Stimulated activated CD8-positive, alpha-beta memory T cell treated with anti-CD3 and anti-CD28 coated beads, Interleukin-7, amount 100 ng/mL, for 24 hours (primary cell): ENCODE results near the gene RAPGEF2.
A peak's percentile ranks its signal among the peaks of the same experiment; 100 is the strongest.
"Not testable (repeated sequence)": the region's sequence is repeated elsewhere in the genome, so short reads cannot be mapped to it uniquely, and the experiment has no call there.

ENCODE experiments used
- DNase-seq: peaks from one replicate; pipeline ENCODE4 v3.0.0-alpha.2; 2020; ENCODE audit warnings: low read depth

RAPGEF2 gene

DNA sequence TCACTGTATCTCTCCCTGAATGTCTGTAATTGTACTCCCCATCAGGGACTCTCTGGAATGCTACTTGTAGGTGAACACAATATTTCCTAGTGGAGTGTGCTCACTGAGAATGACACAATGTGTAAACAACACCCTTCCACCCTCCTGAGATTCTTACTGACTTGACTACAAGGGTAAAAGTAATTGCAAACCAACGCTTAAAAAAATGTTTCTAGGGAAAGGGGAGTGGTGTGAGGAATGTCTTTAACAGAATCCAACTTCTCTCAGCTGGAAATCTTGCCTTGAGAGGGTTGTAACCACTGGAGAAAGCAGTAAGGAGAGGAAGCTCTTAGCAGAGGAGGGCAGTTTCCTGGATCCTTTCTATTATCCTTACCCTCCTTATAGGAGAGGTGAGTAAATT, 5.1 kb upstream of the RAPGEF2 start:
- no peak for DNase-seq

DNA sequence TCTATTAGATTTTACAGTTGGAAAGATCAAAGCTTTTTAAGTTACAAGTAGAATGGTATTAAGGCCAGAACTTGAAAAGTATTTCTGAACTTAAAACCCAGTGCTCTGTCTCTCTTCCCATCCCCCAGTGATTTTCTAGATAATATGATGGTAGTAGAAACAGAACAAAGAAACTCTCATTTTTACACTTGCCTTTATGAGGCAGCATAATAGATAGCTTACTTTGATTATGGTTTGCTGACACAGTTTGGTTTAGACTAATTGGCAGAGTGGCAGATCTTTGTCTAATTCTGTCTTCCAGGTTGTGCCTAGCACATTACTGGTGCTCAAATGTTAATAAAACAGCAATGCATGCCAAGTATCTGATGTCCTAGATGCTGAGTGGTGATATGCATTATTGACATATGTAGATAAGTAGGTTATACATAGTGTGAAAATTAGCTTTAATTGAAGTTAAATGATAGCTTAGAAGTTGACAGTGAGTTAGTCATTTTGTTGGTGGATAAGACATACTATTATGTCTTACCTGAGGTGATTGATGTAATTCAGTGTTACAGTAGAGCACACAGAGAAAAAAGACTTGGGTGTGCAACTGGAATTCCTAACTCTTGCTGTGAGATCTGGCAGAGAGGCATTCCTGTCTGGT, 4.3 kb upstream of the RAPGEF2 start:
- no peak for DNase-seq

DNA sequence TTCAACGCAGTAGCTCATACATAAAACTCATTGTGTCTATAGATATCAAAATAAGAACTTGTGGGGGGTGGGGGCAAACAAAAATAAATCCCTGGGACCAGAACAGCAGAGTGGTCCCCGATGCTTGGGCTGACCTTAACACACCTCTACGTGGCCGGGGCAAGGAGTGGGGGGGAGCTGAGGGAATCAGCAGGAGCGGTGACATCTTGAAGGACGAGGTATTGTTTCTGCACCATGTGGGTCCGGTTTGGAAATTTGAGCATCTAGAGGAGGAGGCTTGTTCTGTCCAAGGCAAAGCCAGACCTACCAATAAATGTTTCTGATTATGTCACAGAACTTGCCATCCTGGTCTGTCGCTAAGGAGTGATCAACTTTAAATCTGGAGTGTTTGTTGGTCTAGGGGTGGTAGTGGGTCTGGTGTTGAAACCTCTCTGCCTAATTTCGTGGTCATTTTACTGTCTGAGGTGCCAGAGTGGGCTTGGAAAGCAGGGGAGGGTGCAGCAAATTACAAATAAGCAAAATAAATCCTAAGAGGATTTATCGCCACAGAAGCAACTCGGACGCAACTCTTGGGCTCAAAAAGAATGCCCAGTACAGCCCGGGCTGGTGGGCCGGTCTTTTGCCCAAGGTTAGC, 774 bp upstream of the RAPGEF2 start:
- no peak for DNase-seq

DNA sequence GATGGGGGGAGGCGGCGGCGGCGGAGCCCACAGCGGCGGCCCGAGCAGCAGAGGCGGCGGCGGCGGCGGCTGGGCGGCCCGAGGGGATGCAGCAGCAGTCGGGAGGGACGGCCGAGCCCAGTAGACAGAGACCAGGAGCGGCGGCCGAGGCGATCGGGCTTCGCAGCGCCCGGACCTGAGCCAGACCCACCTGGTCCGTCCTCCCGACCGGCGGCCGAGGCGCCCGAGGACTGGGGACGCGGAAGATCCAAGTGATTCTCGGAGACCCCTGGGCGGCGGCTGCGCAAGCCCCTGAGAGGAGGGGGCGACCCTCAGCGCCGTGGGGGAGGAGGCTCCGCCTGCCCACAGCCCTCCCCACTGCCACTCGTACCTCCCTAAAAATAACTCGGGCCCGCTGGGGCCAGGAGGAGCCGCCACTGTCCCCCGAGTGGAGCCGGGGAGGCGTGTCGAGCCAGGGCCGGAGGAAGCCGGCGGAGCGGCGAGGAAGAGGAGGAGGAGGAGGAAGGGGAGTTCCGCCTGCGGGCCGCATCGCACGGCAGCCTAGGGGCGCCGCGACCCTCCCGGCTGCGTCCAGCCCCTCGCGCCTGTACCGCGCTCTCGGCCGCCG, 608 bp downstream of the RAPGEF2 start:
- peak; percentile 5 for DNase-seq

DNA sequence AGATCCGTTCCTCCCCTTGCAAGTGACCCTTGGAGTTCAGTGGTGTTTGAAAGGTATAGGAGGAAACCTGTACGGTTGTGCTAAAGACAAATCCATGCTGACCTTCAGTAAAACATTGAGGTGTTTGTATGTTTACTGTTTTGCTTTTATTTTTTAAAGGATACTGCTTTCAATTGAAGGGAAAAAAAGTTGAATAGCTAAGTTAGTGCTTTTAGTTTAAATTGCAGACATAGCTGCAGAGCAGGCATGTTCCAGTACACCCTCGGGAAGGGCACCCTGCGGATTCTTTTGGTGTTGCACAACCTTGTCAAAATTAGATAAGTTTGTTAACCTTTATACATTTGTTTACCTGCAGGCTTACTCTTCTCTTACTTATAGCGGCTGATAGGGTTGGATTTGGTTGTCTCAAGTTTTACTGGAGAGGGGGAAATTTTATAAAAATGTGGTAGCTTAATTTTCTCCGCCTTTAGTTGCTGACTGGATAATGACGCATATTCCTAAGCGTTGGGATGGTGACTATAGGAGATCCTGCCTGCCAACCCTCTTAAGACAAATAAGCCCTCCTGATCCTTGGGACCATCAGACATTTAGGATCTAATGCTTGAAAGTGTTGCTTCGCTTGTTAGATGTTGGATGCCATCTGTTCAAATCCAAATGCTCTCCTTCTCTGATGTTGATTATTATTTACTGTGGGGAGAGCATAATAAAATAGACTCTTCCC, 2.0 kb downstream of the RAPGEF2 start:
- DNase-seq = no peak

DNA sequence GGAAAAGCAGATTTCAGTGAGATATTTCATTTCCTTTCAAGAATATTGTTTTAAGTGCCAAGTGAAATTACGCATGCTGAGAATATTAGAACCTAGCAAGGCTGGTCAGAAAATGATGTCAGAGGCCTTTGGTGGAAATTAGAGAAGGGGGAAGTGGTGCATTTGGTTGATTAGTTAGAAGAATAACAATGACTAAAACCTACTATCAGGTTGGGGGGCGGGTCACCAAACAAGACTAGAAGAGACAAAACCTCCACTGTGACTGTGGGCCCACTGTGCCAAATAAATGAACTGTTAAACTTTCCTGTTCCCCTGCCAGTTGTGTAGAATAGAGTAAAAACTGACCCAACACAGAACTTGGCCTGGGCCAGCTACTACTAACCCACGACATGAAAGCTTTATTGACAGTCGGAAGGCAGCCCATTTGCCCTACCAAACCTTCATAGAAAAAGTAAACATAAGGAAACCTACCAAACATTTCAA, 2.9 kb downstream of the RAPGEF2 start:
- no peak for DNase-seq

DNA sequence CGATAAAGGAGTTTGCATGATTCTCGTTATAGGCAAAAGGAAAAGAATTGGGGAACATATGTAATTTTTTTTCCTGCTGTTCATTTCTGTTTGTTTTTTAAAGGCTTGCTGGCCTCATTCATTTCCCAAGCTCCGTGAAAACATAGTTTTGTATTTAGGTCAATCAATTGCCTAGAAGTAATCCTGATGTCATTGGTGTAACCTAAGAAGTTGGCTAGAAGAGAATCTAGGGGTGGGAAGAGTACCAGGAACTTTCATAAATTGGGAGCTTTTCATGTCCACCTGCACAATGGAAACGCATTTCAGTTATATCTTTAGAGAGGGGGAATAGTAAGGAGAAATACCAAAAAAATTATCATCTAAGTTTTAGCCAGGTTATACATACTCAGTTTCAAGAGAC, 3.8 kb downstream of the RAPGEF2 start:
- no peak for DNase-seq

DNA sequence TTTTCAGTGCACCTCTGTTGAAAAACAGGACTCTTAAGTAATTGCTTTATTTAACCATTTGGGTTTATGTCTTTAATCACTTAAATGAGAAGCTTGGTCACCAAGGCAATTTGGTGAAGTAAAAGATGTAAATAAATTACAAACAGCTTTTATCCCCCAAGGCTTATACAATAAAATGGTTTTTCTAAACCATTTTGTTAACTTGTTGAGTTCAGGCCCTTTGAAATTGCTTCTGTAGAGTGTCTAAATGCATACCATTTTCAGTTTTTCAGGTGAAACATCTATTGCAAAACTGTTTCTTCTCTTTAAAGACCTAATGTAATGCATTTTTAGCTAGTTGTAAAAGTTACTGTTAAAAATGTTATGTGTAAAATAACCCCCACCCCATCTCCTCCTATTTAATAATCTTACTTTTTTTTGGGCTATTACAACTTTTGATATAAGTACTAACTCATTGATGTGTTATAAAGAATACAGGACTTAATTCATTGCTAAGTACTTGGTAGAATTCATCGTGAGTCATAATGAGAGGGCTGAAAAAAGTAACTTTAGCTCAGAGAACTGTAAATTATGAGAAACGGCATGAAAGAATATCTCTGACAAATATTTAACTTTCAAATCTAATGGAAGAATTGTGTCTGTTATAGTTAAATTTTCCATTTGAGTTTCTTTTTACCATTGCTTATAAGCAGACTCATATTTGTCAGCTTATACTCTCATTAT, 4.5 kb downstream of the RAPGEF2 start:
- DNase-seq = no peak

DNA sequence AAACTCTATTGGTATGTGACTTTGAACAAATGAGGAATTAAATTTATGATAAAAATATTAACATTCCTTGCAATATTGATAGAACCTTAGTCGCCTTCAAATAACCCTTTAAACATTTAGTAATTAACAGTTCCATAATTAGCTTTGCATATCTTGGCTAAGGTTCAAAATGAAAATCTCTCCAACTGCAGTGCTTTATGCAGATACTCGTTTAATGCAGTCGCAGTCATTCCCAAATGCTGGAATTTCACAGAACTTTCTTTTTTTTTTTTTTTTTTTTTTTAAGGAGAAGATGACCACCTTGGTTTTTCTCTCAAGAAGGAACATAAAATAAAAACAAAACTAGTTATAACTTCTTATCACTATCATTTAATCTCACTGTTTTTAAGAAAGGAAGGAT, 5.2 kb downstream of the RAPGEF2 start:
- no peak for DNase-seq

DNA sequence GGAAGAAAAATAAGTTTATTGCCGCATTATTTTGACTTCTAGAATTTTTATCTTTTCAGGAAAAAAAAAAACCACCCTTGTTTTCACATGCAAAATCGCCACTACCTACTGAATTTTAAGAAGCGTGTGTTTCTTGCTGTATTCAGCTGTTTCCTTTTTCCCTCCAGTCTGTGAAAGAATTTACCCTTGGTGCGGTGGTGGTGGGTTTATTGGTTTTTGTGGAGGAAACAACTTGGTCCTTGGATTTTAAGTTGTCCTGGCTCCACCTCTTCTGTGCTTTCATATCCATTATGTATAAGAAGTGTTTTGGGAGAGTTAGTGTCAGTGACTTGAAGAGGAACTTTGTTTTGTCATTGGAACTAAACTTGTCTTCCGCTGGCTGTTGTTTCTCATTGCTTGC, 8.1 kb downstream of the RAPGEF2 start:
- no peak for DNase-seq

DNA sequence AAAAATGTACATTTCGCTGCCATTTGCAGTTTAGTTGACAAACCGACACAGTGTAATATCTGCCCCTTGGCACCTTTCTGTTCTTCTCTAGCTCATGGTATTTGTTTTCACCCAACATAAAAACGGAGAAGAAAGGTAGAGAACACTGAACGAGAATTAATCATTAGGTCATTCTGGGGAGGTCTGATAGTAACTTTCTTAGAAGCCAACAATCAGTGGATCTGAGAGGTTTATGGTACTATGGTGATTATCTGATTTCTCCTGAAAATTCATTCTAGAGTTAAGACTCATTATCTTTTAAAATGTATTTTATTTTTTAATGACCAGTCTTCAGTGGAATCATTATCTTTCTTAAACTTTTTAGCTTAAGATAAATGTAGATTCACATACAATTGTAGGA, 8.5 kb downstream of the RAPGEF2 start:
- no peak for DNase-seq

DNA sequence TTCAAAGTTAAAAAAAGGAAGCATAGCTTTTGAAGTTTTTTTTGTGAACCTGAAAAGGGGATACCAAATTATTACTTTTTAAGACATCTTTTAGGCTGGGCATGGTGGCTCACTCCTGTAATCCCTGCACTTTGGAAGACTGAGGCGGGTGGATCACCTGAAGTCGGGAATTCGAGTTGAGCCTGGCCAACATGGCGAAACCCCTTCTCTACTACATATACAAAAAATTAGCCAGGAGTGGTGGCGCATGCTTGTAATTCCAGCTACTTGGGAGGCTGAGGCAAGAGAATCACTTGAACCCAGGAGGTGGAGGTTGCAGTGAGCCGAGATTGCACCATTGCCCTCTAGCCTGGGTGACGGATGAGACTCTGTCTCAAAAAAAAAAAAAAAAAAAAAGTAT, 10.5 kb downstream of the RAPGEF2 start:
- not testable (repeated sequence) for DNase-seq

DNA sequence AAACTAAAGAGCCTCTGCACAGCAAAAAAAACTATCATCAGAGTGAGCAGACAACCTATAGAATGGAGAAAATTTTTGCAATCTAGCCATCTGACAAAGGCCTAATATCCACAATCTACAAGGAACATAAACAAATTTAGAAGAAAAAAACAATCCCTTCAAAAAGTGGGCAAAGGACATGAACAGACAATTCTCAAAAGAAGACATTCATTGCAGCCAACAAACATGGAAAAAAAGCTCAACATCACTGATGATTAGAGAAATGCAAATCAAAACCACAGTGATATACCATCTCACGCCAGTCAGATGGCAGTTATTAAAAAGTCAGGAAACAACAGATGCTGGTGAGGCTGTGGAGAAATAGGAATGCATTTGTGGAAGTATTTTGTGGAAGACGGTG, 13.2 kb downstream of the RAPGEF2 start:
- DNase-seq = not testable (repeated sequence)

DNA sequence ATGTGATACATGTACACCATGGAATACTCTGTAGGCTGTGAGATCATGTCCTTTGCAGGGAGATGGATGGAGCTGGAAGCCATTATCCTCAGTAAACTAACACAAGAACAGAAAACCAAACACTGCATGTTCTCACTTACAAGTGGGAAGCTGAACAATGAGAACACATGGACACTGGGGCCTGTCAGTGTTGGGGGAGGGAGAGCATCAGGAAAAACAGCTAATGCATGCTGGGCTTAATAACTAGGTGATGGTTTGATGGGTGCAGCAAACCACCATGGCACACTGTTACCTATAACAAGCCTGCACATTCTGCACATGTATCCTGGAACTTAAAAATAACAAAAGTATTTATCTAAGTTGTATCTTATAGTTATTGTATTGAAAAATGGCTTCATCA, 13.8 kb downstream of the RAPGEF2 start:
- not testable (repeated sequence) for DNase-seq

DNA sequence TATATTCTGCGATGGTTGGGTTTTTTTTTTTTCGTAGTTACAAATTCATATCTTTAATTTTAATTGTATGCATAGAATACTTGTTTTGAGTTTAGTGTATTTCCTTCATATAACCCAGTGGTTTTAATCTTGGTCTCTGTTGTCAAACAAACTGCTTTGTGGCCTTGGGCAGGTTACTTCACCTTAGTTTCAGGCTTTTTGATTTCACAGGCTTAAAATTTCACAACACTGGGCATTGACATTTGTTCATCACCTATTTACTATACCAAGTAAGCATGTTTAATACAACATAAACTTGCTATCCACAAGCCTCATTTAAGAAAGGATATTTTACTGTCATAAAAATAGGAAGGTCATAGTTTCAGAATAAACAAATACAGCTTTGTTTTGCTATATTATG, 14.7 kb downstream of the RAPGEF2 start:
- no peak for DNase-seq

DNA sequence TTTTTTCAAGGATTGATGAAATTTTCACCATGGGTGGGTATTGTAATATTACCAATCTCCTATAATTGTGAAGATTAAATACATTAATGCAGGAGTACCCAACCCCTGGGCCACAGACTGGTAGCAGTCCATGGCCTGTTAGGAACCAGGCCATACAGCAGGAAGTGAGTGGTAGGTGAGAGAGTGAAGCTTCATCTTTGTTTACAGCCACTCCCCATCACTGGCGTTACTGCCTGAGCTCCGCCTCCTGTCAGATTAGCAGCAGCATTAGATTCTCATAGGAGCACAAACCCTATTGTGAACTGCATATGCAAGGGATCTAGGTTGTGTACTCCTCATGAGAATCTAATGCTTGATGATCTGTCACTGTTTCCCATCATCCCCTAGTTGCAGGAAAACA, 15.1 kb downstream of the RAPGEF2 start:
- no peak for DNase-seq

DNA sequence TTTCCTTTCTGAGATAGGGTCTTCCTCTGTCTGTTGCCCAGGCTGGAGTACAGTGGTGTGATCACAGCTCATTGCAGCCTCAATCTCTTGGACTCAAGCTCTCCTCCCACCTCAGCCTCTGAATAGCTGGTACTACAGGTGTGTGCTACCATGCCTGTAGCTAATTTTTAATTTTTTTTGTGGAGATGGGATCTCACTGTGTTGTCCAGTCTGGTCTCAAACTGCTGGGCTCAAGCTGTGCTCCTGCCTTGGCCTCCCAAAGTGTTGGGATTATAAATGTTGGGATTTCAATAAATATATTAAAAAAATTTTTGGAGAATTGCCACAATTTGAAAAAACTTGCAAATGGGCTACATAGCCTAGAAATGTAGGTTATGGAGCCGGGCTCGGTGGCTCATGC, 18.5 kb downstream of the RAPGEF2 start:
- DNase-seq = no peak

DNA sequence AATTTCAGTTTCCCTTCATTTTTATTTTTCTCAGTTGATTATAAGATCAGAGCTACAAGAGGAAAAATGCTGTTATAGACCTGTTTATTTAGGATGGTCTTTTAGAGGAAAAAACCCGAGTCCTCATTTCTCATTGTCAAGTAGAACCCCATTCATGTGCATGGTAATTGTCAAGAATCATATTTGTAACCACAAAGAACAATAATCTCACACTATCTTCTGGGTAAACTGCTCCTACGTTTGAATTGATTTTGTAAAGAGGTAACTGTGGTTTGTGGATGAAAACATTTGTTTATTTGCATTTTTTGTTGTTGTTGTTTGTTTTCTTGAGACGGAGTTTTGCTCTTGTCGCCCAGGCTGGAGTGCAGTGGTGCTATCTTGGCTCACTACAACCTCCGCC, 23.8 kb downstream of the RAPGEF2 start:
- no peak for DNase-seq

DNA sequence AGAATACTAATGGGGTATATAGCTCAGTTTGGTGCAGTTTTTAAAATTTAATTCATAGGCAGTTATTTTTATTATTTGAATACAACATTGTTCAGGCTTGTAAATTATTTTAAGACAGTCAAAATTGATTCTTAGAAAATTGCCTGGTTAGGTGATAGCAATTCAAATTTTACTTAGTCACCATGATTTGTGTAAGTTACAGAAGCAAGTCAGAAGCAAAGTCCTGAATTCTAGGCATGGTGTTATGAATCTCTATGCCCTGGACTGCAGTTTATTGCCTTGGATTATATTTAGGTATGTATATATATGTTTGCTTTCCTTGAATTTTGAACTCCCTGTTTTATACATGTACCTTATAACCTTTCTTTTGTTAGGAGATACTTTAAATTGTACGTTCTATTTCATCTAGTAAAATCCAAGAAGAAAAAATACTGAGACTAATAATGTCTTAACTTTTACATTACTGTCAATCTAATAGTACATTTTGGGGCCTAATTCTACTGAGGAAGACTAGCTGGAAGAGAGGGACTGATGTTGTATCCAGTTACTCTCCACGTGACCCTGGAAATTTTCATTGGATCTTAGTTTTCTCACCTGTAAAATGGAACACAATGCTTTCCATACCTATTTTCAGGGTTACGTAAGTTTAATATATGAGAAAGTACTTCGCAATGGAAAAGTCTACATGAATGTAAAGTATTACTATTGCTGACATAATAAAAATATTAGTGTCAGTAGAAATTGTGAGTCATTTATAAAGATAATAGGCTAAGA, 25.1 kb downstream of the RAPGEF2 start:
- DNase-seq = no peak

DNA sequence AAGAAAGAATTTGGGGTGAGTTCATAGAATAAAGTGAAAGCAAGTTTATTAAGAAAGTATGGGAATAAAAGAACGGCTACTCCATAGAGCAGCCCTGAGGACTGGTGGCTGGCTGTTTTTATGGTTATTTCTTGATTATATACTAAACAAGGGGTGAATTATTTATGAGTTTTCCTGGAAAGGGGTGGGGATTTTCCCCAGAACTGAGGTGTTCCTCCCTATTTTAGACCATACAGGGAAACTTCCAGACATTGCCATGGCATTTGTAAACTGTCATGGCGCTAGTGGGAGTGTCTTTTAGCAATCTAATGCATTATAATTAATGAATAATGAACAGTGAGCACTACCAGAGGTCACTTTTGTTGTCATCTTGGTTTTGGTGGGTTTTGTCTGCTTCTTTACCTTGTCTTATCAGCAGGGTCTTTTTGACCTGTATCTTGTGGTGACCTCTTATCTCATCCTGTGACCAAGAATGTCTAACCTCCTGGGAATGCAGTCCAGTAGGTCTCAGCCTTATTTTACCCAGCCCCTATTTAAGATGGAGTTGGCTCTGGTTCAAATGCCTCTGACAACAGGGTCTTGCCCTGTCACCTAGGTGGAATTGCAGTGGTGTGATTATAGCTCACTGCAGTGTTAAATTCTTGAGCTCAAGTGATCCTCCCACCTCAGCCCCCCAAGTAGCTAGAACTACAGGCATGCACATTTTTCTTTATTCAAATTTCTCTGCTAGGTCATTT, 27.1 kb downstream of the RAPGEF2 start:
- DNase-seq = no peak

DNA sequence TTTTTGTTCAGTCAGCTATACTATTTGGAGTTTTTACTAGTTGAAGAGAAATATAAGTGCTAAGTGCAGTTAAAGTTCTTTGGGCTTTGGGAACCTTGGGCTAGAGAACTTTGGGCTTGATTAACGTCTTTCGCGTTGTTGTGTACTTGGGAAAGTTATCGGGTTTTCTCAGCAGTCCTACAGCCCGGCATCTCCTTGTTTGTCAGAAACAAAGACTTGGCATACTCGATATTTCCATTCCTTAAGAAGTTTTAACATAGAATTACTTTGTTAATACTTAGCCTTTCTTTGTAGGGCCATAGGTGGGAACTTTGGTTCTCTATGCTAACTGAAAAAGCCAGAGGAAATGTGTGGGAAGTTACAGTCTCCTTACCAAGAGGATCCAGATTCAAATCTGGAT, 28.7 kb downstream of the RAPGEF2 start:
- no peak for DNase-seq
